ENCODE data around the gene LSM2.

The LSM2 gene

GRCh38 chr6:31765559-31765909 is 41.2 kb downstream of the LSM2 start:
- TF ChIP-seq, protein P1, sequence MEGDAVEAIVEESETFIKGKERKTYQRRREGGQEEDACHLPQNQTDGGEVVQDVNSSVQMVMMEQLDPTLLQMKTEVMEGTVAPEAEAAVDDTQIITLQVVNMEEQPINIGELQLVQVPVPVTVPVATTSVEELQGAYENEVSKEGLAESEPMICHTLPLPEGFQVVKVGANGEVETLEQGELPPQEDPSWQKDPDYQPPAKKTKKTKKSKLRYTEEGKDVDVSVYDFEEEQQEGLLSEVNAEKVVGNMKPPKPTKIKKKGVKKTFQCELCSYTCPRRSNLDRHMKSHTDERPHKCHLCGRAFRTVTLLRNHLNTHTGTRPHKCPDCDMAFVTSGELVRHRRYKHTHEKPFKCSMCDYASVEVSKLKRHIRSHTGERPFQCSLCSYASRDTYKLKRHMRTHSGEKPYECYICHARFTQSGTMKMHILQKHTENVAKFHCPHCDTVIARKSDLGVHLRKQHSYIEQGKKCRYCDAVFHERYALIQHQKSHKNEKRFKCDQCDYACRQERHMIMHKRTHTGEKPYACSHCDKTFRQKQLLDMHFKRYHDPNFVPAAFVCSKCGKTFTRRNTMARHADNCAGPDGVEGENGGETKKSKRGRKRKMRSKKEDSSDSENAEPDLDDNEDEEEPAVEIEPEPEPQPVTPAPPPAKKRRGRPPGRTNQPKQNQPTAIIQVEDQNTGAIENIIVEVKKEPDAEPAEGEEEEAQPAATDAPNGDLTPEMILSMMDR (IDR thresholded peaks at IDR 0.05; ENCODE audit: extremely low read depth, missing control alignments), result no peak
- no peak for DNase-seq (ENCODE audit: low spot score)

DNA sequence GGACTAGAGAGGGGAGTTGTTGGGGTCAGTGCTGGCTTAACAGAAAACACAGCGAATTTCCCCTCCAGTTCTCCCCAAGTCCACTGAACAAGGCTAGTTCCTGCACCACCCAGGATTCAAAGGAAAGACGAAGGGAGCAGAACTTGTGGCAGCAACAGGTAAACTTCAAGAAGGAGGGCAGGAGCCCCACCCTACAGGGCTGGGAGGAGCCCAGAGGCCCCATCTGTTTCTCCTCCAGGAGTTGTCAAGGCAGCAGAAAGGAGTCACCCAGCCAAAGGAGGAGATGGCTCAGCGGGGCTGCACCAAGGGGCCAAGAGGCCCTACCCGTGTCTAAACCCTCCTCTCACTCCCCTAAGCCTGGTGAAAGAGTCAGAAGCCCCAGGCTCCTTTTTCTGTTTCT is 42.6 kb downstream of the LSM2 start:
- no peak for DNase-seq (ENCODE audit: low spot score)
- TF ChIP-seq, protein P1 (IDR thresholded peaks at IDR 0.05; ENCODE audit: extremely low read depth, missing control alignments), result no peak

DNA sequence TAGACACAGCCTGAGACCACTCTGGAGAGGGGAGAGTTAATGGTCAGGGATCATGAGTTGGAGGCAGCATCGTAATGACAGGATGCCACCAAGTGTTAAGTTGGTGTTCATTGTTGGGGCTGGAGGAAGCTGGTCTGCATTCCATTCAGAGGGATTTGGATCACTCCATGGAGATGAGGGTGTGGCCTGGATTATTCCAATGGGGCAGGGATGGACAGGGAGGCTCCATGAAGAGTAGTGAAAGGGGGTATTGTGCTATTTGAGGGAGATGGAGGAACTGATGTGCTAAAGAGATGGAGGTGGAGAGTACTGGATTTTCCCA is 43.2 kb downstream of the LSM2 start:
- TF ChIP-seq, protein P1 (IDR thresholded peaks at IDR 0.05; ENCODE audit: extremely low read depth, missing control alignments), result no peak
- DNase-seq (ENCODE audit: low spot score), result no peak

DNA sequence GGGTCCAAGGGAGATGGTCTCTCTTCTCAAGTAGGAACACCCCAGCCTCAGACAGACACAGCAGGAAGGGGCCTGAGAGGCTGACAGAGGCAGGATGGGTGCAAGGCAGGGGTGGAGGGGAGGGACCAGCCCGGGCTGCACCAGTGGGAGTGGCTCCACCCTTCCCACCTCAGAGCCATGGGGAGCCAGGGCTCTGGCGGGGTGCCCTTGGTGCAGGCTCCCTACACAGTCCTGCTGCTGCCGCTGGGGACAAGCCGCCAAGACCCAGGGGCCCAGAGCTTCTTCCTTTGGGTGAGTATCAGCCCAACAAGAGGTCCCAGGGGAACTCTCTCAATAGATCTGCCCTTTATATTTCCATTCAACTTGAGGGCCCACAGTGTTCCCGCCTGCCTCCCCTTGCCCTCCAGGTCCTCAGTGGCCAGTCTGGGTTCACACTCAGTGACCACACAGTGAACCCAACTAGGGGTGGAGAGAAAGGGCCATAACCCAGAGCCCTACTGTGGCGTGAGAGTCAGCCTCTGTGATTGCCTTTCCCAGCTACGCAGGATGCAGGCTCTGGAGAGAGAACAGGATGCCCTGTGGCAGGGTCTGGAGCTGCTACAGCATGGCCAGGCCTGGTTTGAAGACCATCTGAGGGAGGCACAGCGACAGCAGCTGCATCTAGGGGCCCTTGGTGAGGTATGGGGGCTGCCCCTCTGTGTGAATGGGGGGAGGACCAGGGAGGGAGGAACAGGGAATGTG is 43.7 kb downstream of the LSM2 start:
- TF ChIP-seq, protein P1 (IDR thresholded peaks at IDR 0.05; ENCODE audit: extremely low read depth, missing control alignments), result no peak
- no peak for DNase-seq (ENCODE audit: low spot score)

DNA sequence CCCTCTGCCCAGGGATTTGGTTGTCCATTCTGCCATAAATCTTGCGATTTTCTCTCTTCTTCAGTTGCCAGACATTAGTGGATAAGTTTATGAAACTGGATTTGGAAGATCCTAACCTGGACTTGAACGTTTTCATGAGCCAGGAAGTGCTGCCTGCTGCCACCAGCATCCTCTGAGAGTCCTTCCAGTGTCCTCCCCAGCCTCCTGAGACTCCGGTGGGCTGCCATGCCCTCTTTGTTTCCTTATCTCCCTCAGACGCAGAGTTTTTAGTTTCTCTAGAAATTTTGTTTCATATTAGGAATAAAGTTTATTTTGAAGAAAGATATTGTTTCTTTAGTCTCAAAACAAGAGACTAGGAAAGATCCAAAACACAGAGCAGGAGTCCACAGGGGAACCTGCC is 44.4 kb downstream of the LSM2 start, which contains the start of gene SAPCD1:
SAPCD1 (plus strand) TSS at position 301 of the 400 bp plus-strand sequence. CDS start 399 bp downstream, outside the sequence.
- DNase-seq (ENCODE audit: low spot score), result no peak
- TF ChIP-seq, protein P1 (IDR thresholded peaks at IDR 0.05; ENCODE audit: extremely low read depth, missing control alignments), result no peak

DNA sequence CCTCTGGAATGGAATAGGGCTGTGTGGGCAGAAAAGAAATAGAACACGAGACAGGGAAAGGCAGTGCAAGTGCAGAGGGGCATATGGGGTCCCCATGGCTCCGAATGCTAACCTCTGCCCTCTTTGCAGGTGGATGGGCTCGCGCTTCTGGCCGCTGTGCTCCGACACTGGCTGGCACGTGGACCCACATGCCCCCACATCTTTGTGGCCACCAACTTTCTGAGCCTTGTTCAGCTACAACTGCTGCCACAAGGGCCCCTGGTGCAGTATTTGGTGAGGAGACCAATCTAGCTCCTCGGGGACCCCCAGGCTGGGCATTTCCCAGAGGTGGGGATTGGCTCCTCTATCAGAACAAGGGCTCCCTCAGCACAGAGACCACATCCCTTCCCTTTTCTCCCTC is 45.4 kb downstream of the LSM2 start:
- TF ChIP-seq, protein P1 (IDR thresholded peaks at IDR 0.05; ENCODE audit: extremely low read depth, missing control alignments), result no peak
- DNase-seq (ENCODE audit: low spot score), result no peak

DNA sequence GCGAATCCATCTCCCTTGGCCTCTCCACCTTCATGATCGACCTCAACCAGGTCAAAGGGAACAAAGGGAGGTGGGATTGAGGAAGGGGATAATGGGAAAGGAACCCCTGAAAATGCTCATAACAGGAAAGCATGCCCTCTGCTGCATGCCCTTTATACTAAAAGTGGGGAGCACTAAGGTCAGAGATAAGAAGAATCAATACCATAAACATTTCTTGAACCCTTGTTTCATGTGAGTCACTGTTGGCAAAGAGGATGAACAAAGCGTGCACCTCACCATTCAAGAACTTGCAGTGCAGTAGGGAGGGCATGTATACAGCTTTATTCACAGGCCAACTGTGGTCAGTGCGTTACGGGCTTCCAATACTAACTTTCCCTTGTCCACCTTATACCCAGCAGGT is 46.0 kb downstream of the LSM2 start:
- TF ChIP-seq, protein P1 (IDR thresholded peaks at IDR 0.05; ENCODE audit: extremely low read depth, missing control alignments), result no peak
- DNase-seq (ENCODE audit: low spot score), result no peak
